Femur (tissue), 1 donor: ENCODE results near the gene JMJD7.
A peak's percentile ranks its signal among the peaks of the same experiment; 100 is the strongest.

ENCODE experiments used
- DNase-seq: peaks from one replicate; pipeline ENCODE4 v3.0.0-alpha.2; 2017

Gene JMJD7

DNA sequence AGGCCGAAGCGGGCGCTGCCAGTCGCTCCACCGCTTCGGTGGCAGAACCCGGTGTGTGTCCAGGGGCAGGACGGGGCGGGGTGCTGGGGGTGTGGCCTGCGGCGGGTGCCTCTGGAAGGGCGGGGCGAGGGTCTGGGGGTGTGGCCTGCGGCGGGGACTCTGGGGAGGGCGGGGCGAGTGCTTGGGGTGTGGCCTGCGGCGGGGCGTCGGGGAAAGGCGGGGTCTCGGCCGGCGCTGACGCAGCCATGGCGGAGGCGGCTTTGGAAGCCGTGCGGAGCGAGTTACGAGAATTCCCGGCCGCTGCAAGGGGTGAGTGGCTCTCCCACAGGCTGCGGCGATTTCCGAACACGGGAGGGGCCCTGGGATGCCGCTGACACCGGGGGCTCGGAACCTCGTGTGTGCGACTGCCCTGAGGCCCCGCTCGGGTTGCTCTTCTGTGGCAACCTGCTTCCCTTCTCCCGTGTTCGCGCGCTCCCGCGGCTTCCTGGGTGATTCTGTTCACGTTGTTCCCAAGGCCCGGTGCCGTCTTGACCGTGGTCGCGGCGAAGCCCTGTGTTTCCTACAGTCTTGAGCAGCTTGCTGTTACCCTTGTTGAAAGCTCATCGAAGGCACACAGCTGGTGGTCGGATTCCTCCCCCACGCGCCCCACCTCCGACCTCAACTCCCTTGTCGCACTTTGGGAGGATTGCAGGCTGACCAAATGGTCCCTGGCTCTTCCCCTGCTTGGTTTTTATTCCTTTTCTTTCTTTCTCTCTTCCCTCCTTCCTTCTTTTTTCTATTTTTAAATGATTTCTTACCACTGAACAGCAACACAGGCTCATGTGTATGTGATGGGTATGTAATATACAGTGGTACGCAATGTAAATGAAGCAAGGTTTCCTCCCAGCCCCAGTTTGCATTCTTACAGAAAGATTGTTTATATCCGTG, at the start of gene JMJD7:
Gene JMJD7, plus strand, starts transcription at position 213 of the 927 bp plus-strand sequence. Its CDS starts 33 bp downstream, at position 246.
- DNase-seq: peak; percentile 97

GRCh38 chr15:41778521-41778920, 49.4 kb upstream of the JMJD7 start:
- DNase-seq: no peak

- no peak for DNase-seq
These were observed 48.2 kb upstream of the JMJD7 start for GRCh38 chr15:41779662-41780157.

GRCh38 chr15:41780266-41780665, 47.6 kb upstream of the JMJD7 start:
- no peak for DNase-seq

DNA sequence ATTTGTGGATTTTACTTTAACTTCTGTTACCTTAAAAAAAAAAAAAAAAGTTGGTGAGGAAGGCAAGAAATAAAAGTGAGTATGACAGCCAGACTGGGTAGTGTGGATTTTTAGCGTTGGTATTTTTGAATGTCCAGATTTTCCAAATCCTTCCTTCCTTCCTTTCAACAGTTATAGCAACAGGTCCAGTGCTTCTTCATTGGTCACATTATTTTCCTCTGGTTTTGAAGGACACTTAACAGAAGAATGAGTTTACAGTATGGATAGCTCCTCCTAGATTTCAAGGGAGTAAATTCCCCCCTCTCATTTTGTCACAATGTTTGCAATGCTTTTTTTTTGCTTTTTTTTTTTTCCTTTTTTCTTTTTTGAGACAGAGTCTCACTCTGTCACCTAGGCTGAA, 47.2 kb upstream of the JMJD7 start:
- DNase-seq: no peak

- DNase-seq: no peak
These were observed 45.3 kb upstream of the JMJD7 start for GRCh38 chr15:41782371-41783282.

- no peak for DNase-seq
These were observed 44.6 kb upstream of the JMJD7 start for GRCh38 chr15:41783296-41783695.

DNA sequence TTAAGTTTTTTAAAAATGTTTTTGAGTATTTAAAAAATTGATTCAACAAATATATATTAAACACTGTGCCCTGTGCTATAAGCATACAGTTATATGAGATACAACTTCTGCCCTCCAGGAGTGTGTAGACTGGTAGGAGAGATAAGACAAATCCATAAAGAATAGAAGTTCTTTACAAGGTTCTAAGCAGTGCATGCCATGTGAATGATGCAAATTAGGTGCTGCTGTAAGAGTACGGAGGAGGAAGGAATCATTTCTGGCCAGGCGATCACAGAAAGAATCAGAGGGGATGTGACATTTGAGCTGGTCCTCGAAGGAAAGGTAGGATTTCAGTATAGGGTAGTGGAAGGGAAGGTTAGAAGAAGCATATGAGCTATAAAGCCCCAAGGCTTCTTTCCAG, 39.6 kb upstream of the JMJD7 start:
- no peak for DNase-seq

- no peak for DNase-seq
These were observed 38.7 kb upstream of the JMJD7 start for GRCh38 chr15:41789236-41789635.

DNA sequence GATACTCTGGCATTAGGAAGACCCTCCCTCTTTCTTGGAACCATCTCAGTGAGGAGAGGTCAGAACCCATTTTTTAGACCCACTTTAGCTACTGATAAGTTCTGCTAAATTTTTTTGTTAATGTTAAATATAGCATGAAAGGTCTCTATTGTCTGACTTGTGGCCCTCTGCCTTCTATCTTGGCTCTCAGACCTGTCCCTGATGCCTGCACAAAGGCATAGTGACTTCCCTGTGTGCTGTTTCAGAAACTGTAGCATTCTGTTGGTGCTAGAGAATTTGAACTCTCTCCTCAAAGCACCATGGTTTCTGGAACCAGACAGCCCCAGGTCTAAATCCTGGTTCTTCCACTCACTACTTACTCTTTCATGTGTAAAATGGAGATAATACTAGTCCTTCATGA, 38.2 kb upstream of the JMJD7 start:
- DNase-seq: no peak

DNA sequence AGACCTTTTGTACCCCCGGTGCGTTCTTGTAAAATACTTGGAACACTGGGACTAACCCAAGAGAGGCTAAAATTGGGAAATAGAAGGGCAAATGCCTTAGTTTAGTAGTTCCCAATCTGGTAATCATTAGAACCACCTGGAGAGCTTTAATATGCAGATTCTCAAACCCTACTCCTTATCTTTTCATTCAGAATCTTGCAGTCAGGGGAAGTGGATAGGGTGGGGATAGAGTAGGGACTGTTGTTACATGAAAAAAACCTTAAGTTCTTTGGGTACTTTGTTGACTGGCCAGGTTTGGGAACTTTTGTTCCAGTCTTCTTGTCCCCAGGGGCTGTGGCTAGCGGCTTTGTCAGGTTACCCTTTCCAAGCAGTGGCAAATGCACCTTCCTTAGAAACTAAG, 37.7 kb upstream of the JMJD7 start:
- no peak for DNase-seq

DNA sequence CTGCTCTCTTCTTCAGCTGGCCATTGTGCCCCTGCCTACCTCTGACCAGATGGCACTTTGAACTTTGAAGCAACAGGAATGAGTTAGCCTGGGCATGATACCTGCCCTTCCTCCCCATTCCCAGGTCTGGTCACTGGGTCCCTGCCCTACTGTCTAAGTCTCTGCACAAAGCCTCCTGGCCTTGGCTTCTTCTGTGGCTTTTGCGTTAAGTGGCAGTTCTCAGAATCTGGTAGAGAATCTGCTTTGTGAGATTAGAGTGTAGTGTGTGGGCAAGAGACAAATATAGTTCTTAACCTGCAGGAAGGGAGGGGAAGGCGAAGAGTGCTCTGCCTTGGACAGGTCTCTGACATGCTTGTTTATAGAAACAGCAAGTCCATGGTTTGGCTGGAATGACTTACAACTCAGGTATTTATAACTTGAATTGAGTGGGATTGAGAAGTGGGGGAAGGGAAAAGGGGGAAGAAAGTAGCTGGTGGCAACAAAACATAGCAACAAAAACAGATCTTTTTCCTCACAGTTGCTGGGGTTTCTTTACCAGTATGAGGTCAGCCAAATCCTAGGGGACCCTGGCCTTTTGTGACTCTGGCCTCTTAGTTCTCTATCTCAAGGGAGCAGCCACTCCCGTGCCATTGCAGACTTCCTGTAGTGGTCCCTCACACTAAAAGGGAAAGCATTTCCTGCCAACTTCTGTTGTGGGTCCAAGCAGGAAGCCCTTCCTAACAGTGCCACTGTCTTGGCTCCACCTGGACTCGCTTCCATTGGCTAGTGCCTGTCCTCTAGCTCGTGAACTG, 36.9 kb upstream of the JMJD7 start:
- DNase-seq: no peak

DNA sequence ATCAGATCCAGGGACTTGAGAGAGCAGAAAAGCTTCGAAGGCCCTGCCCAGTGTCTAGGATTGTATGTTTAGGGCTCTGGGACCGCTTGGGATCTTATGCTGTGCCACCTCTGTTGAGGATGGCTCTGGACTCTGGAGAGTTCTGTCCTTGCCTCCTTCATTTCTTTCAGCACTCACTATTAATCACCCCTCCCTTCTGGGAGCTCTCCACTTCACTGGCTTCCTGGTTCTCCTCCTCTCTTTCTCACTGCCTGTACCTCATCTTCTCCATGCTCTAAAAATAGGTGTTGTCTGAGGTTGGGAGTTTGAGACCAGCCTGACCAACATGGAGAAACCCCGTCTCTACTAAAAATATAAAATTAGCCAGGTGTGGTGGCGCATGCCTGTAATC, 36.4 kb upstream of the JMJD7 start:
- DNase-seq: no peak

DNA sequence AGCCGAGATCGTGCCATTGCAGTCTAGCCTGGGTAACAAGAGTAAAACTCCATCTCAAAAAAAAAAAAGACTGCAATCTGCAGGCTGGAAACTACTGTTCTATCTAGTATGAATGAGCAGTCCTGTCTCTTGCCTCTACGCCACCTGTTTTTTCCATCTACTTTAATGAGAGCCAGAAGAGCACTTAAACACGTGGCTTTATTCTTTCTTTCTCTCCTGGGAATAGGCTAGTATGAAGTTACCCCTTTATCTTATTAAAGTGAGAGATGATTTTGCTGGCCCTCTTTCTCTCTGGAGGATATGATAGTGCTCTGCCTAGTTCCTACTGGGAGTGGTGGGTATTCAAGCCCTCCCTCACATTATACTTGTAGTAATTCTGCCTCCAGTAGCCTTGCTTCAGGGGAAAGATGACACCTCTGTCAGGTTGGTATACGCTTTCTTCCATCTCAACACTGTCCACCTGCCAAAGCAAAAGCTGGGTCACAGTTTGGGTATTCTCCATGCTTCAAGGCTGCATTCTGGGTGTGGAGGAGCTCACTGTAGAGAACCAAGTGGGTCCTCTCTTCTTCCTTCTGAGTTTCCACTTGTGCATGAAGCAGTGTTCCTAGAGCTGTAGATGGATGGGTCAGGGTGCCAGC, 35.8 kb upstream of the JMJD7 start:
- no peak for DNase-seq

- no peak for DNase-seq
These were observed 33.8 kb upstream of the JMJD7 start for GRCh38 chr15:41794081-41794480.

GRCh38 chr15:41795996-41796856, 31.7 kb upstream of the JMJD7 start:
- DNase-seq: no peak

- DNase-seq: no peak
These were observed 30.5 kb upstream of the JMJD7 start for GRCh38 chr15:41797201-41797944.

DNA sequence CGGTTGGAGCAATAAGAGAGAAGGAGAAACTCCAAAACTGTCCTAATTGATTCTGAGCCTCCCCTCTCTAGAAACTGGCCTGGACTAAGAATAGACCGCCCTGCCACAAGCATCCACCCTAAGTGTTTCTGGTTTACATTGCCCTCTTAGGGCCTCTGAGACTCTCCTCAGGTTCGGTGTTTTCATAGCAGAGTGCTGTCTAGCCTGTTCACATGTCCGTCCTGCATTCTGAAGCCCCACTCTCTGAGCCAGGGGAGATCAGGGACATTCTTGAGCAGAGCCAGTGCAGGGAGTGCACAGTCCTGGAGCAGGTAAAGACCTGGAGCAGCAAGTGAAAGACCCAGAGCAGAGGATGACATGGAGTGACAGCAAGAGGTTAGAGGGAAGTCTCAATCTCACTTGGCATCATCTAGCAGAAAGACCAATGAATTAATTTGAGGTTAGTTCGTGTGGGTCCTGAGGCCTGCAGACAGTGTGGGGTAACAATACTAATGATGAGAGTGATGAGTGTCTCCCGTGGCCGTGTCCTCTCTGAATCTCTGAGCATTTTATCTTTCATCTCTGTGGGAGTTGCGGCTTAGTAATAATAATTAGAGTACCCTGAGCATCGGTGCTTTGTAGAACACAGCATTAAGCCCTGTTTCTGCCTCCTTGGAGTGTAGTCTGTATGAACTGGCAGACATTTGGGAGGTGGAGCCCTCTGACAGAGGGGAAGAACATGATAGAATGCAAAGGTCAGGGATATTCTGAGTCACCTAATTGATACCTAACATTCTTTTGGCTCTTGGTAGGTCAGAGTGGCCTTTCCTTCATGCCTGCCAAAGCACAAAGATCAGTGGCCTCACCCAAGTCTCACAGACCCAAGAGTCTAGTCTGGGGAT, 29.0 kb upstream of the JMJD7 start:
- DNase-seq: no peak

DNA sequence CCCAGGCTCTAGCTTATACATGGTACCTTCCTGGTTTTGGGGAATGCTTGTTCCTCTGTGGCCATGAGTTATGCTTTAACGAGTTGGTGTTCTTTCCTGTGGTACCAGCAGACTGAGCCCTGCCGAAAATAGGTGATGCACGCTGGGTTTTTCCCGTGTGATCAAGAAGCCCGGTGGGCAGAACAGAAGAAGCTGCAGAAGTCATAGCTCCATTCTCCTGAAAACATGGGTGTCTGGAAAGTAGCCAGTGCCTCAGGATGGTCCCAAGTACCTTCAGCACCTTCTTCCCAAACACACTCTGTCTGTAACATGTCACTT, 28.4 kb upstream of the JMJD7 start:
- no peak for DNase-seq

DNA sequence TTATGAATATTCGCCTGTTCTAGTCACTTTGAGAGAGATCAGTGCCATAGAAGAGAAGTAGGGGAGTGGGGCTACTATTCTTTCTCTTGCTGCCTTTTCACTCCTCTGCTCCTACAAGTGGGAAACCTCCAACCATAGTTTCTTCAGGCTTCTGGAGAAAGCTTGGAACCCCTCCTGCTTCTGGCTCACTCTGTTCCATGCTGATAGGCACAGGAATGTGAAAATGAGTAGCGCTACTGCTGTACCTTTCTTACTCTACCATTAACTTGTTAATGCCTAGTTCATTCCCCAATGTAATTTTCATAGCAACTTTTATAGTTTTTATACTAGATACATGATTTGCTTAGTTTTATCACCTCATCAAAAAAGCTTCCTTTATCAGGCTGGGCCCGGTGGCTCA, 26.7 kb upstream of the JMJD7 start:
- no peak for DNase-seq
